HEK293 (cell line): Measurements from ENCODE around the gene PHACTR2.

Experiments
- CTCF ChIA-PET: fragments of 350-600 bp; formaldehyde crosslinking; extraction: SDS; loops from one replicate; lab custom pipeline; 2021; ENCODE audit warnings: antibody characterized with exemption; lab: Yijun Ruan, JAX
- POLR2A ChIA-PET: fragments of 300-600 bp; formaldehyde crosslinking; extraction: SDS; loops from one replicate; lab custom pipeline; 2020; ENCODE audit warnings: antibody characterized with exemption, inconsistent platforms; lab: Yijun Ruan, JAX
- H3K27ac ChIP-seq: fragments of 200-500 bp; sonication (Bioruptor generic); 2 replicates; pipeline ENCODE4 v1.5.1; 2014; ENCODE audit warnings: low read depth, low read length, control low read depth, inconsistent platforms; ENCODE audit errors: extremely low read depth
- H3K36me3 ChIP-seq, 2 experiments: fragments of 200-500 bp in 1 of 2; sonication (Bioruptor generic) in 1 of 2; 1 replicate in 1 of 2; 2 replicates in 1 of 2; pipeline ENCODE4 v1.5.1; 2014 to 2017; ENCODE audit warnings: inconsistent platforms in 2 of 2, low read length in 2 of 2; ENCODE audit not compliant: control insufficient read depth in 2 of 2, insufficient read depth in 1 of 2
- H3K4me1 ChIP-seq: fragments of 200-500 bp; sonication (Bioruptor generic); 2 replicates; pipeline ENCODE4 v1.5.1; 2014; ENCODE audit warnings: mild to moderate bottlenecking, low read length, inconsistent platforms; ENCODE audit not compliant: control insufficient read depth, insufficient read depth
- H3K4me3 ChIP-seq: 2 replicates; pipeline ENCODE4 v1.5.1; 2011; ENCODE audit warnings: low read depth, mild to moderate bottlenecking, control low read depth, low read length, moderate library complexity
- H3K9me3 ChIP-seq: fragments of 200-500 bp; sonication (Bioruptor generic); 2 replicates; pipeline ENCODE4 v1.5.1; 2014; ENCODE audit warnings: low read depth, low read length, inconsistent platforms; ENCODE audit not compliant: control insufficient read depth, insufficient read depth
- EGR2 ChIP-seq: fragments of 450-650 bp; formaldehyde crosslinking; IDR thresholded peaks from 2 replicates; pipeline ENCODE4 v1.5.1; 2016; ENCODE audit warnings: low read depth, missing biosample characterization, missing genetic modification characterization
- GLI2 ChIP-seq: fragments of 450-650 bp; formaldehyde crosslinking; IDR thresholded peaks from 2 replicates; pipeline ENCODE4; 2017; ENCODE audit warnings: missing biosample characterization, missing genetic modification characterization, low read depth, borderline replicate concordance
- GLIS1 ChIP-seq: fragments of 450-650 bp; formaldehyde crosslinking; IDR thresholded peaks from 2 replicates; pipeline ENCODE4 v1.5.1; 2016; ENCODE audit warnings: missing biosample characterization, missing genetic modification characterization
- OSR2 ChIP-seq: fragments of 450-650 bp; formaldehyde crosslinking; IDR thresholded peaks from 2 replicates; pipeline ENCODE4 v1.5.1; 2016; ENCODE audit warnings: missing biosample characterization, missing genetic modification characterization
- OVOL3 ChIP-seq: fragments of 450-650 bp; formaldehyde crosslinking; IDR thresholded peaks from 2 replicates; pipeline ENCODE4 v1.5.1; 2016; ENCODE audit warnings: missing biosample characterization, missing genetic modification characterization
- YY1 ChIP-seq: fragments of 450-650 bp; formaldehyde crosslinking; IDR thresholded peaks from 2 replicates; pipeline ENCODE4 v1.5.1; 2018; ENCODE audit warnings: missing biosample characterization, missing genetic modification characterization
- ZNF121 ChIP-seq: fragments of 450-650 bp; formaldehyde crosslinking; IDR thresholded peaks from 2 replicates; pipeline ENCODE4 v1.5.1; 2016; ENCODE audit warnings: missing biosample characterization, missing genetic modification characterization
- ZNF157 ChIP-seq: fragments of 450-650 bp; formaldehyde crosslinking; IDR thresholded peaks from 2 replicates; pipeline ENCODE4 v1.5.1; 2016; ENCODE audit warnings: missing biosample characterization, missing genetic modification characterization
- ZNF174 ChIP-seq: fragments of 450-650 bp; formaldehyde crosslinking; IDR thresholded peaks from 2 replicates; pipeline ENCODE4 v1.5.0; 2017; ENCODE audit warnings: missing biosample characterization, mild to moderate bottlenecking, missing genetic modification characterization
- ZNF184 ChIP-seq: fragments of 450-650 bp; IDR thresholded peaks from 2 replicates; pipeline ENCODE4 v1.5.1; 2018; ENCODE audit warnings: missing biosample characterization, mild to moderate bottlenecking, missing genetic modification characterization
- ZNF423 ChIP-seq: fragments of 450-650 bp; formaldehyde crosslinking; IDR thresholded peaks from 2 replicates; pipeline ENCODE4 v1.5.1; 2016; ENCODE audit warnings: missing biosample characterization, missing genetic modification characterization
- ZNF510 ChIP-seq: fragments of 450-650 bp; formaldehyde crosslinking; IDR thresholded peaks from 2 replicates; pipeline ENCODE4 v1.5.1; 2018; ENCODE audit warnings: mild to moderate bottlenecking, missing genetic modification characterization, missing biosample characterization; ENCODE audit not compliant: insufficient replicate concordance
- TF ChIP-seq, protein P1 (sequence below): fragments of 450-650 bp; formaldehyde crosslinking; IDR thresholded peaks from 2 replicates; pipeline ENCODE4 v1.5.1; 2016; ENCODE audit warnings: missing biosample characterization, missing genetic modification characterization
- TF ChIP-seq, protein P2 (sequence below): fragments of 450-650 bp; formaldehyde crosslinking; IDR thresholded peaks from 2 replicates; pipeline ENCODE4 v1.5.1; 2016; ENCODE audit warnings: missing biosample characterization, missing genetic modification characterization
- TF ChIP-seq, protein P3 (sequence below): fragments of 450-650 bp; formaldehyde crosslinking; IDR thresholded peaks from 2 replicates; pipeline ENCODE4 v1.5.1; 2016; ENCODE audit warnings: missing biosample characterization, missing genetic modification characterization, borderline replicate concordance
- TF ChIP-seq, protein P4 (sequence below): fragments of 450-650 bp; formaldehyde crosslinking; IDR thresholded peaks from 2 replicates; pipeline ENCODE4 v1.5.1; 2016; ENCODE audit warnings: missing biosample characterization, missing genetic modification characterization
- TF ChIP-seq, protein P5 (sequence below): fragments of 450-650 bp; formaldehyde crosslinking; IDR thresholded peaks from 2 replicates; pipeline ENCODE4 v1.5.1; 2017; ENCODE audit warnings: missing biosample characterization, missing genetic modification characterization

PHACTR2 gene

DNA sequence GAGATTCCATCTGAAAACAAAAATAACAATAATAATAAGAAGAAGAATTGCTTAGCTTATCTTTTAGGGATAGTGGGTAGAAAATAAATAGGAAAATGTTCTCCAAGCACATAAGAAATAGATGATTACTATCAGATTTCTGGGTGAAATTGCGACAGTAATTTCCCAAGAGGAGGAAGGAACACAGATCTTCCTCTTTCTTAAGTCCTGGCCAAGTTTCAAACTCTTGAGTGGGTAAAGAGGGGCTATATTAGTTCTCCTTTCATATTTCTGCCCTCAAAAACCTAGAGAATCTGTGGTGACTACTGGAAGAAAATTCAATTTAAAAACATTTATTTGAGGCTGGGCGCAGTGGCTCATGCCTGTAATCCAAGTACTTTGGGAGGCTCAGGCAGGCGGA lies 63.7 kb downstream of the PHACTR2 start:
- CTCF ChIA-PET, result no interaction called here
- Histone ChIP-seq H3K4me3 (no peak overlapping the region), H3K27ac (no peak overlapping the region), H3K9me3 (no peaks in the 10 kb centered on the region)
- TF ChIP-seq, protein P1, sequence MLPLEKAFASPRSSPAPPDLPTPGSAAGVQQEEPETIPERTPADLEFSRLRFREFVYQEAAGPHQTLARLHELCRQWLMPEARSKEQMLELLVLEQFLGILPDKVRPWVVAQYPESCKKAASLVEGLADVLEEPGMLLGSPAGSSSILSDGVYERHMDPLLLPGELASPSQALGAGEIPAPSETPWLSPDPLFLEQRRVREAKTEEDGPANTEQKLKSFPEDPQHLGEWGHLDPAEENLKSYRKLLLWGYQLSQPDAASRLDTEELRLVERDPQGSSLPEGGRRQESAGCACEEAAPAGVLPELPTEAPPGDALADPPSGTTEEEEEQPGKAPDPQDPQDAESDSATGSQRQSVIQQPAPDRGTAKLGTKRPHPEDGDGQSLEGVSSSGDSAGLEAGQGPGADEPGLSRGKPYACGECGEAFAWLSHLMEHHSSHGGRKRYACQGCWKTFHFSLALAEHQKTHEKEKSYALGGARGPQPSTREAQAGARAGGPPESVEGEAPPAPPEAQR (tag by site-specific recombination), result no peak
- TF ChIP-seq GLI2 (tag by site-specific recombination) (no peak), YY1 (tag by site-specific recombination) (no peak), ZNF184 (tag by site-specific recombination) (no peak), GLIS1 (tag by site-specific recombination) (no peak), ZNF423 (no peak), OVOL3 (no peak), ZNF121 (tag by site-specific recombination) (no peak), EGR2 (tag by site-specific recombination) (no peak), ZNF174 (tag by site-specific recombination) (no peak), ZNF157 (no peak), ZNF510 (tag by site-specific recombination) (no peak), OSR2 (tag by site-specific recombination) (no peak)
- TF ChIP-seq, protein P2, sequence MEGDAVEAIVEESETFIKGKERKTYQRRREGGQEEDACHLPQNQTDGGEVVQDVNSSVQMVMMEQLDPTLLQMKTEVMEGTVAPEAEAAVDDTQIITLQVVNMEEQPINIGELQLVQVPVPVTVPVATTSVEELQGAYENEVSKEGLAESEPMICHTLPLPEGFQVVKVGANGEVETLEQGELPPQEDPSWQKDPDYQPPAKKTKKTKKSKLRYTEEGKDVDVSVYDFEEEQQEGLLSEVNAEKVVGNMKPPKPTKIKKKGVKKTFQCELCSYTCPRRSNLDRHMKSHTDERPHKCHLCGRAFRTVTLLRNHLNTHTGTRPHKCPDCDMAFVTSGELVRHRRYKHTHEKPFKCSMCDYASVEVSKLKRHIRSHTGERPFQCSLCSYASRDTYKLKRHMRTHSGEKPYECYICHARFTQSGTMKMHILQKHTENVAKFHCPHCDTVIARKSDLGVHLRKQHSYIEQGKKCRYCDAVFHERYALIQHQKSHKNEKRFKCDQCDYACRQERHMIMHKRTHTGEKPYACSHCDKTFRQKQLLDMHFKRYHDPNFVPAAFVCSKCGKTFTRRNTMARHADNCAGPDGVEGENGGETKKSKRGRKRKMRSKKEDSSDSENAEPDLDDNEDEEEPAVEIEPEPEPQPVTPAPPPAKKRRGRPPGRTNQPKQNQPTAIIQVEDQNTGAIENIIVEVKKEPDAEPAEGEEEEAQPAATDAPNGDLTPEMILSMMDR (tag by site-specific recombination), result no peak
- TF ChIP-seq, protein P3, sequence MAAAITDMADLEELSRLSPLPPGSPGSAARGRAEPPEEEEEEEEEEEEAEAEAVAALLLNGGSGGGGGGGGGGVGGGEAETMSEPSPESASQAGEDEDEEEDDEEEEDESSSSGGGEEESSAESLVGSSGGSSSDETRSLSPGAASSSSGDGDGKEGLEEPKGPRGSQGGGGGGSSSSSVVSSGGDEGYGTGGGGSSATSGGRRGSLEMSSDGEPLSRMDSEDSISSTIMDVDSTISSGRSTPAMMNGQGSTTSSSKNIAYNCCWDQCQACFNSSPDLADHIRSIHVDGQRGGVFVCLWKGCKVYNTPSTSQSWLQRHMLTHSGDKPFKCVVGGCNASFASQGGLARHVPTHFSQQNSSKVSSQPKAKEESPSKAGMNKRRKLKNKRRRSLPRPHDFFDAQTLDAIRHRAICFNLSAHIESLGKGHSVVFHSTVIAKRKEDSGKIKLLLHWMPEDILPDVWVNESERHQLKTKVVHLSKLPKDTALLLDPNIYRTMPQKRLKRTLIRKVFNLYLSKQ (tag by site-specific recombination), result no peak
- TF ChIP-seq, protein P4, sequence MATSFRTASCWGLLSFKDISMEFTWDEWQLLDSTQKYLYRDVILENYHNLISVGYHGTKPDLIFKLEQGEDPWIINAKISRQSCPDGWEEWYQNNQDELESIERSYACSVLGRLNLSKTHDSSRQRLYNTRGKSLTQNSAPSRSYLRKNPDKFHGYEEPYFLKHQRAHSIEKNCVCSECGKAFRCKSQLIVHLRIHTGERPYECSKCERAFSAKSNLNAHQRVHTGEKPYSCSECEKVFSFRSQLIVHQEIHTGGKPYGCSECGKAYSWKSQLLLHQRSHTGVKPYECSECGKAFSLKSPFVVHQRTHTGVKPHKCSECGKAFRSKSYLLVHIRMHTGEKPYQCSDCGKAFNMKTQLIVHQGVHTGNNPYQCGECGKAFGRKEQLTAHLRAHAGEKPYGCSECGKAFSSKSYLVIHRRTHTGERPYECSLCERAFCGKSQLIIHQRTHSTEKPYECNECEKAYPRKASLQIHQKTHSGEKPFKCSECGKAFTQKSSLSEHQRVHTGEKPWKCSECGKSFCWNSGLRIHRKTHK (tag by site-specific recombination), result no peak
- TF ChIP-seq, protein P5, sequence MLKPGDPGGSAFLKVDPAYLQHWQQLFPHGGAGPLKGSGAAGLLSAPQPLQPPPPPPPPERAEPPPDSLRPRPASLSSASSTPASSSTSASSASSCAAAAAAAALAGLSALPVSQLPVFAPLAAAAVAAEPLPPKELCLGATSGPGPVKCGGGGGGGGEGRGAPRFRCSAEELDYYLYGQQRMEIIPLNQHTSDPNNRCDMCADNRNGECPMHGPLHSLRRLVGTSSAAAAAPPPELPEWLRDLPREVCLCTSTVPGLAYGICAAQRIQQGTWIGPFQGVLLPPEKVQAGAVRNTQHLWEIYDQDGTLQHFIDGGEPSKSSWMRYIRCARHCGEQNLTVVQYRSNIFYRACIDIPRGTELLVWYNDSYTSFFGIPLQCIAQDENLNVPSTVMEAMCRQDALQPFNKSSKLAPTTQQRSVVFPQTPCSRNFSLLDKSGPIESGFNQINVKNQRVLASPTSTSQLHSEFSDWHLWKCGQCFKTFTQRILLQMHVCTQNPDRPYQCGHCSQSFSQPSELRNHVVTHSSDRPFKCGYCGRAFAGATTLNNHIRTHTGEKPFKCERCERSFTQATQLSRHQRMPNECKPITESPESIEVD, result no peak
- TF ChIP-seq, all 188 proteins: peak for 0
- Histone ChIP-seq H3K36me3 (no peaks in the 10 kb centered on the region), H3K4me1 (peaks cover 17% of the 10 kb centered on the region)
- POLR2A ChIA-PET, result no interaction called here
